HG02981 (cell line): ENCODE measurements around the gene ZNF423.

ENCODE experiments used
- ATAC-seq: cut with Tn5 transposase; IDR thresholded peaks from one replicate; pipeline ENCODE4 v1.9.1; 2021; ENCODE audit warnings: mild to moderate bottlenecking, moderate library complexity; ENCODE audit not compliant: unreplicated experiment

The ZNF423 gene

DNA sequence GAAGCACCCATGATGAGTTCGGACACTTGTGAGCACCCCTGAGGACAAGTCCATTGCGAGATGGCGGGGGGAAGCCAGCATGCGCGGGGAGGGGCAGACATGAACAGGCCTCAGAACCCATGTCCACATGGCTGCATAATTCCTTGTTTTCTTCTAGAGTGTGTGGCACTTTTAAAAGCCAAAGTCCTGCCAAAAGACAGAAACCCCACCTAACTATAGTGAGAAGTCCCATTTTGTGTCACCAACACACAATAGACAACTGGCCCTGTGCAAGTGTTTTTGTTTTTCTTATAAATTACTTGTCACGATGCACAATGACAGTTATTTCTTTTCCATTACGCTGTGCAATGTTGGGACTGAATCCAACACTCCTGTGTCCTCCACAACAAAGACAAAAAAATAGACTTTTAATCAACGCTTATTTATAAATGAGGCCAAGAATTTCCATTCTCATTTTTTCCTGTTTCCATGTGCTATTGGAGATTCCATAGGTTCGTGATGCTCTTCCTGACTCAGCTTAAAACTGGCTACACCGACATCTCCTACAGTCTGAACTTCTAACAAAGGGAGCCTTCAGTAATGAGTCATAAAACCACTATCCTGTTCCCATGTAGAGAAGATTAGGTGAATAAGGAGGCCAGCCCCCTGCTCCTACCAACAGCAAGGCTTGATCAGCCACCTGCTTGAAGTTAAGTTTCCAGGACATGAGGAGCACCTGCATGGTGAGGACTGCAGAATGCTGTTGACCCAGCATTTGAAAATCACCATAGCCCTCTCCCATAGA is 98.9 kb downstream of the ZNF423 start:
- no peak for ATAC-seq

GRCh38 chr16:49755716-49756505 is 100.0 kb downstream of the ZNF423 start:
- ATAC-seq, result no peak

DNA sequence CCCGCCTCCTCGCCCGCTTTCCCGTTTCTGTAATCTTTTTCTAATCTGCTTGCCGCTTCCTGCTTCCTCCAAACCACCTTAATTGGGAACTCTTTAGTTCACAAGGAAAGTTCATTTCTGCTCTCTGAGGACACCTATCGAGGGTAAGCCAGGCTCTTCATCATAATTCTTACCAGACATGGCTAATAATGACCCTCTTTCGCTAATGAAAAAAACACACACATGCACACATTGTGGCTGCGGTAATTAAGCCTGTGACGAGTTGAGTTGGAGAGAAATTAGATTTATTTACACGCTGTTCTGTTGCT is 100.6 kb downstream of the ZNF423 start:
- ATAC-seq, result no peak

DNA sequence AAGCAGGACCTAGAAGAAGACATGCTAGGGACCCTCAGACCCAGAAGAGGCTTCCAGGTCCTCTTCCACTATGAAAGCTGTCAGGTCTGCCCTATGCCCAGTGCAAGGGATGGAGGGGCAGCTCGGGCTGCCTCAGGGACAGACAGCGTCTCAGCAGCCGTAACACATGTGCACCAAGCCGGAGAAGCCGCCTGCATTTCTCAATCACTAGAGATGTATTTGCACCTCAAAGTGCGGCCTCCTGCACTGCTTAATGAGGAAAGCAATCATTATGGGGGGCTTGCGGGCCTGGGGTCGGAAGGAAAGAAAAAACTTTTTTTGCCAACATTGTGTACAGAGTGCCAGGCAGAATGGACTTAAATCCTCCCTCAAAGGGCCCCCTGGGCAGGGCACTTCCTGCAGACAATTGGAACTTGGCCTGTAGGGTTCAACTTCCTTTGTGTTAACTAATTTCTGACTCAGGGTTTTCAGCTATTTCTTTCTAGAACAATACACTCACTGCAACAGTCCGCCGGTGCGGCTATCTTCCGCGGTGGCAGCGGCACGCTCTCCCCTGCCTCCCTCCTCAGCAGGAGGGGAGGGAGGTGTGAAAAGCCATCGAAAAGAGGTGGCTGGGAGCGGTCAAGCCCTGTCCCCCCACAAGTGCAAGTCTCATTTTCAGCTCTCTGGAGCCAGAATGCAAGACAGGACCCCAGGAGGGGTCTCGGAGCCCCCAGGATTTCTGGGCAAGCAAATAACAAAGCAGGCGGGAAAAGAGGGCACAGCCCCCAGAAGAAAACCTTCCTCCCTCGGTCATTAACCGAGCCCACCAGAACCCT is 101.2 kb downstream of the ZNF423 start:
- no peak for ATAC-seq

DNA sequence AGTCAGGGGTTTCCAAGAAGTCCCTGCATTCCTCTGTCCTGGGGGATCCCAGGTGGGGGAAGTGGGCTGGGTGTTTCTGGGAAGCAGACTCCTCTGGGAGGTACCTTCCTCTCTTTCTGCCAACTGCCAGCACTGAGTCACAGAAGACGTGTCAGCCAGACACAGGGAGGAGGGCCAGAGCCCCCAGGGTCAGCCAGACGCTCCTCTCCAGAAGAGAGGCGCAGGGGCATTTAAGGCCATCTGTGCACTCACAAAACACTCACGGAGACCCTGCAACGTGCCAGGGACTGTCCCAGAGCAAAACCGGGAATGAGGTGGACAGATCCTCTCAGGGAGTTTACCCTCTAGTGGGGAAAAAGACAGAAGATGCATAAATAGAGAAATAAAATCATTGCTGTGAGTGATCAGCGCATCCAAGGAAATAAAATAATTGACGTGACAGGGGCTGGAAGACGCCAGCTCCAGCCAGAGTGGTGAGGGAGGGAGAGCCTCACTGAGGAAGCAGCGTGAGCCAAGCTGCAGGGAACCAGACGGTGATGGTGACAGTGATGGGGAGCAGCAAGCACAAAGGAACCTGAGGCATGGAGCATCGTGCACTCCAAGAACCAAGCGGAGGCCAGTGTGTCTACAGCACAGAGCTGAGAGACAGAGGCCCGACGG is 105.4 kb downstream of the ZNF423 start:
- no peak for ATAC-seq

- no peak for ATAC-seq
These were observed 106.1 kb downstream of the ZNF423 start for GRCh38 chr16:49749816-49750215.

DNA sequence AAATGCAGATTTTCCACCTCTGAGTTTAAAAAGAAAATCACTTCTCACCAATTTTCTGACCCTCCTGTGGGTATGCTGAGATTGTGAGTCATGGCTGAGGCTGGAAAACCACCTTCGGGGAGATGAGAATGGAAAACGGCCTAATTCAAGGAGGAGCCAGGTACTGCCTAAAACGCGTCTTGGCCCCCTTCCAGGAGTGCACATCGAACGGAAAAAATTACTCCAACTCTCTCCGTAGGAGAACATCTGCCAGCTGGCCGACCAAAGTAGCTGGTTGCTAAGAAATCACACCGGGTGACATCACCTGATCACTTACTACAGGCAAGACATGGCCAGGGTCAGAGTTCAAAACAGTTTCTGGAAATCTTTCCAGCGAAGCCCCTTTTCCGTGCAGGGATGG is 107.6 kb downstream of the ZNF423 start:
- ATAC-seq, result no peak

DNA sequence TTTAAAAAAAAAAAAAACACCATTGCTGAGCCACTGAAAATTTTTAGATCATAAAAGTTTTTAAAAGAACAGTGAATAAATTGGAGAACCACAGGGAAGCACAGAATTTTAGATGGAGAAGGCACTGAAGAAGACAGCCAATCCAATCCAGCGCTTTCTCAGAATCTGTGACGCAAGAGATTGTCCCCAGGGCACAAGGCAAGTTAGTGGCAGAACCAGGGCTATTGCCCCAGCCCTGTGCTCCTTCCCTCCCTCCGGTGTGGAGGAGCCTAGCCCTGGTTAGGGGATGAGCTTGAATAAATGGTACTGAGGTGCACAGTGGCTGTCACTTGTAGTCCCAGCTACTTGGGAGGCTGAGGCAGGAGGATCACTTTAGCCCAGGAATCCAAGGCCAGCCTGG is 108.3 kb downstream of the ZNF423 start:
- ATAC-seq, result no peak

DNA sequence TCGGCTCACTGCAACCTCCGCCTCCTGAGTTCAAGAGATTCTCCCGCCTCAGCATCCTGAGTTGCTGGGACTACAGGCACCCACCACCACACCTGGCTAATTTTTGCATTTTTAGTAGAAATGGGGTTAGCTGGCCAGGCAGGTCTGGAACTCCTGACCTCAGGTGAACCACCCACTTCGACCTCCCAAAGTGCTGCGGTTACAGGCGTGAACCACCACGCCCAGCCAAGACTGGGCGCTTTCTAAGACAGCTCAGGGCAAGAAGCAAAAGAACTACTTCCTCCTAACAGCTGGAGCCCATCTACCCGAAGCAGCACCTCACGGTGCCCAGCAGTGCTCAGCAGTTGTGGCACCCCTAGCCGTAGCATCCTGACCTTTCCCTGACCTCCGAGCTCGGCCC is 109.4 kb downstream of the ZNF423 start:
- ATAC-seq, result no peak

GRCh38 chr16:49745311-49745747 is 110.6 kb downstream of the ZNF423 start:
- no peak for ATAC-seq

DNA sequence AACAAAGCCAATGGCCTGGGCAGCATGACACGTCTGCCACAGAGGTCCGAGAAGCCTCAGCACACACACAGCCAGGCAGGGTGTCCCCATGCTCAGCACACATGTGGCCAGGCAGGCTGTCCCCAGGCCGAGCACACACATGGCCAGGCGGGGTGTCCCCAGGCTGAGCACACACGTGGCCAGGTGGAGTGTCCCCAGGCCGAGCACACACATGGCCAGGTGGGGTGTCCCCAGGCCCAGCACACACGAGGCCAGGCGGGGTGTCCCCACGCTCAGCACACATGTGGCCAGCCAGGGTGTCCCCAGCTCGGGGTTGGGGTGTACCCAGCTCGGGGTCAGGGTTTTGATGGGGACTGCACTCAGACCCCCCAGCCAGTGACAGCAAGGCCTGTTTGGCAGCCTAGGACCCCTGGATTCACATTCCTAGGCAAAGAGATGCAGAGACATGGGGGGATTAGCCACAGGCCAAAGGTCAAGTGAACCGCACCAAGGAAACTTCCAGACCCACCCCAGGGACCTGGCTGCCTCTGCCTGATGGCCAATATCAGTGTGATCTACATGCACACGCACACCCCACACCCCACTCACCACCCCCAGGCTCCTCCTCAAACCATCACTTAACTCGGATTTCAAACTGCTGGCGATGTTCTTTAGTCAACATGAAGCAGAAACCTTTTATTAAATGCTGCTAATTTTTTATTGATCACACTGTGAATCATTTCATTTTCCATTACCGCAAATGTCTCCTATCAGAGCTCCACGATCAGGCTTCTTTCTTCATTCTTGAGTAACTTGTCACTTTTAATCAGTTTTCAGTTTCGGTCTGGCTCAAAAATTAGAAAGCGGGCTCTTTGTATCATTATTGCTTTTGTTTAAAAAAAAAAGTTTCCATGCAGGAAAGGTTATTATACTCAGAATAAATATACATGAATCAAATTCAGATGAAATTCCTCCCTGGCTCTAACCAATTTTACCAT is 111.4 kb downstream of the ZNF423 start:
- ATAC-seq, result no peak

- ATAC-seq, result no peak
These were observed 112.3 kb downstream of the ZNF423 start for GRCh38 chr16:49743658-49744057.

GRCh38 chr16:49743203-49743464 is 112.8 kb downstream of the ZNF423 start:
- ATAC-seq, result no peak

DNA sequence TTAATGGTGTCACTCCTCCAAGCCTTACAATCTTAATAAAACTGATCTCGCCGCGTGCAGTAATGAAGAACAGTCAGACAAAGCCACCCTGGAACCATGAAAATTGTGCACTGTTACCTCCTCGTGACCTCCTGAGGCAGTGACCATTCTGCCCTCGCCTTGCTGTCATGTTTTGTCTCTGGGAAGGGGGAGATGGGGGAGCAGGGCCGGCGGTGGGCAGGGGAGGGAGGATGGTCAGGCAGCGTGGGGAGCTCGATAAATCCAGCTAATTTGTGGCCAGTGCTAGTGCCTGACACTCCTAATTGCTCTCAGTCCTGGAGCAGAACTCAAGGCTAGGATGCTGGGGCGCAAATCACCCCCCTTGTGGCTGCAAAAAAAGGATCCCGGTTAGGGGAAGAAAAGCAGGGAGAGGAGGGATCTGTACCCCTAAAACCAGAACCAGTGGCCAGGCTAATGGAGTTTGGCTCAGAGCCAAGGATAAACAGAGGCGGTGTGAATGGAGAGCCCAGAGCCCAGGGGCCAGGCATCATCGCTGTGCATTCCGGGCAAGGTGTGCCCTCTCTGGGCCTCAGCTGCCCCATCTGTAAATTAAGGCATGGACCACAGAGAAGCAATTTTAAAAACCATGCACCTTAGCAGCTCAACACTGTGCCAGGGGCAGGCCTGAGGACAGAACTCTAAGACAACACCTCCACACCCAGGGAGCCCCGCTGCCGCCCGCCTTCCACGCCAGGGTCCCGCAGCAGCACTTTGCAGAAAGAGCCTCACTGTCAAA is 113.3 kb downstream of the ZNF423 start:
- ATAC-seq, result no peak

DNA sequence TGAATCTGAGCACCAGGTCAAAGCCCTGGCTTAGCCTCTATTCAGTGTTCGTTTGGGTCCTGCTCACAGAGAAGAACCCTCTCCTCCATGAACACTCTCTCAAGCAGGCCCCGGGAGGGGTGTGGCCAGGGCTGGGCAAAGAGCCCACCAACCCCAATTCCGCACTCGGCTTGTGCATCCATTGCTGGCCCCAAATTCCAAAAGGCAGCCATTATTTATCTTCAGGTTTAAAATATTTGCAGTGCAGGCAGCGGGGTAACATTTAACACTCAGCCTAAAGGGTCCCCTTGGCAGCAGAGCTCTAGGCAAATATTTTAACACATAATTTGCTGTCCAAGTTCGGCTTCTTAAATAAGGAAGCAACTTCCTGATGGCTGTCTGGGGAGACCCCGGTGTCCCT is 115.7 kb downstream of the ZNF423 start:
- ATAC-seq, result no peak

DNA sequence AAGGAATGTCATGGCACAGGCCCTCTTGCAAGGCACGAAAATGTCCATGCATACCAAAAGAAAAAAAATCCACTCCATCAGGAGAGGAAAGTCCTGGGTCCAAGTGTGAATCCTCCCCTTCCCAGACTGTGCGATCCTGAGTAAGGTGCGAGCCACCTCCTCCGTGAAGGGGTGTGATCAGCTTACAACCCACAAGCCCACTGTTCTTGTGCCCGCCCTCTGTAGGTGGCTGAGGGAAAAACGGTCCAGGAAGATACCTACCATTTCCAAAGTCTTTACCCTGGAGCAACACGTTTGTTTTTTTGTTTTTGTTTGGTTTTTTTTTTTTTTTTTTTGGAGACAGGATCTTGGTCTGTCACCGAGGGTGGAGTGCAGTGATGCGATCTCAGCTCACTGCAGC is 116.5 kb downstream of the ZNF423 start:
- no peak for ATAC-seq

GRCh38 chr16:49738832-49739231 is 117.1 kb downstream of the ZNF423 start:
- ATAC-seq, result no peak

GRCh38 chr16:49738001-49738400 is 117.9 kb downstream of the ZNF423 start:
- no peak for ATAC-seq

DNA sequence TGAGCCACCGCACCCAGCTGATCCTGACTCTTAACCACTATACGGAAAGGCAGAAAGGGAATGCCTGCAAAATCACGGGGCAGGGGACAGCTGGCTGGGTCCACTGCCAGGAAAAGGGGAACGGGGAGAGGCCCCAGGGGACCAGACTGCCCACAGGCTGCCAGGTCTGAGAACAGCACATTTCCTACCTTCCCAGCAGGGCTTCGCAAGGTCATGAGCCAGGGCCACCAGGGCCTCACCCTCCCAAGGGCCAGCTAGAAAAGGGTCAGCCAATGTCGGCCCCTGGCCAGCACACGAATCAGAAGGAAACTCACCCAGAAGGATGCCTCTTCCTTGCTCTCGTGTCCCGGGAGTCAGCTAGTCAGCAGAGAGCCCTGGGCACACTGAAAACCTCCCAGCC is 118.4 kb downstream of the ZNF423 start:
- no peak for ATAC-seq
